NCI-H82 treated with DMSO at 0.1 percent for 48 hours (cell line): Measurements from ENCODE around the gene LRWD1.

Experiments used
- DNase-seq: peaks from one replicate; lab custom pipeline; 2025; ENCODE audit not compliant: unreplicated experiment; lab: John Stamatoyannopoulos, UW

The LRWD1 gene

DNA sequence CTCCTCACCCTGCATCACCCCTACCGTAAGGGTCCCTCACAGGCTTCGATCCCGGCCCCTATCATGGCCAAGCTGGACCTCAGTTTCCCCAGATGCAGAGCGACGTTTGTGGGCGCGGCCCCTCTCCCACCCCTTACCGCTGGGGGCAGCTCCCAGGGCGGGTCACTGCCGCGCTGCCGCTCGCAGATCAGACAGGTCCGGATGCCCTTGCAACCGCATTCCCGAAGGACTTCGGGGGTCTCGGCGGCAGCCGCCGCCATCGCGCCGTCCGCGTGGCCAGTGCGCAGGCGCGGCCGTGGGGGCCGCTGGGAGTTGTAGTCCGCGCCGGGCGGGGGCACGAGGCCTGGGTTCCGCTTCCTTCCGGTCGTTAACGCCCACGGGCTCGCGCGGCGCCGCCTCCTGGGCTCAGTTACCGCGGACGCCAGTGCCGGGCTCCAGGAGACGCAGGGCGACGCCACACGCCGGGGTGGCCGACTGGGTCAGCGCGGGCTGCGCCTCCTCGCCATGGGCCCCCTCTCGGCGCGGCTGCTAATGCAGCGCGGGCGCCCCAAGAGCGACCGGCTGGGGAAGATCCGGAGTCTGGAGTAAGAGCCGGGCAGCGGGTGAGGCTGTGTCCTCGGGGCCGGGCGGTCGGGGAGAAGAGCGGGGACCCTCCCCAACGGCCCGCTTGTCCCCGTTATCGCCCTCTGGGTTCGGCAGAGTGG lies at the start of gene LRWD1, which contains the start of gene ALKBH4:
Gene LRWD1 (plus strand): TSS at position 408 of the 704 bp plus-strand sequence. CDS start 97 bp downstream, at position 505.
Gene ALKBH4 (minus strand): TSS at position 287 of the 704 bp plus-strand sequence. CDS start 27 bp downstream, at position 260.
- peak; percentile 53 for DNase-seq

DNA sequence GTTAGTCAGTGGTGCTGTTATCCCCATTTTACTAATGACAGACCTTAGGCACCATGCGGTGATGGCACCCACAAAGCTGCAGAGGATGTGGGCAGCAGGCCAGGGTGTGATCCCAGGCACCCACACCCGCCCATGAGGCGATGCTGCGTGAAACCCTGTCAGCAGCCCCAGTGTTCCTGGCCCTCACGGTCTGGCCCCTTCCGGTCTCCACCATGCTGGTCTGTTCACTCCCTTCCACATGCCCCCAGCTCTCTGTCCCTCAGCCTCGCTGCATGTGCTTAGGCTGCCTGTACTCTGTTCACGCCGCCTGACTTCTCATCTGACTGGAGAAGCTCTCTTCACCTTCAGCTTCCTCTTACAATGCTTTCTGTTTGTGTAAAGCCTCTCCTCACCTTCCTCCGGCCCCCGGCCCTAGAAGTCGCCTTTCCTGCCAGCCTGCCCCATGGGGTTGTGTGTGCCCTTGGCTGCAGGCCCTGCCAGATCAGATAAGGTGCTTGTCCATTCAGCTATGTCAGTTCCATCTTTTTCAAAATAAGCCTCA lies 49.0 kb upstream of the LRWD1 start:
- no peak for DNase-seq

DNA sequence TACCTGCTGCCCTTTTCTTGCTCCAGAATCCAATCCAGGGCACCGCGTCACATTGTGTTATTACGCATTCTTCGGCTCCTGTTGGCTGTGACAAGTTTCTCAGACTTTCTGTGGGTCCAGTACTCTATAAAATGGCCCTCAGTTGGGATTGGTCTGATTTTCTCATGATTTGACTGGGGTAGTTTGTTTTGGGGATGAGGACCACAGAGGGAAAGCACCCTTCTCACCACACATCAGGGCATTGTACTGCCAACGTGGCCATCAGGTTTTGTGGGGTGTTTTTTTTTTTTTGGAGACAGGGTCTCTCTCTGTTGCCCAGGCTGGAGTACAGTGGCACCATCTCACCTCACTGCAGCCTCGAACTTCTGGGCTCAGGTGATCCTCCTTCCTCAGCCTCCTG lies 48.4 kb upstream of the LRWD1 start:
- no peak for DNase-seq

- no peak for DNase-seq
Measured at GRCh38 chr7:102417105-102417504, 47.7 kb upstream of the LRWD1 start.

DNA sequence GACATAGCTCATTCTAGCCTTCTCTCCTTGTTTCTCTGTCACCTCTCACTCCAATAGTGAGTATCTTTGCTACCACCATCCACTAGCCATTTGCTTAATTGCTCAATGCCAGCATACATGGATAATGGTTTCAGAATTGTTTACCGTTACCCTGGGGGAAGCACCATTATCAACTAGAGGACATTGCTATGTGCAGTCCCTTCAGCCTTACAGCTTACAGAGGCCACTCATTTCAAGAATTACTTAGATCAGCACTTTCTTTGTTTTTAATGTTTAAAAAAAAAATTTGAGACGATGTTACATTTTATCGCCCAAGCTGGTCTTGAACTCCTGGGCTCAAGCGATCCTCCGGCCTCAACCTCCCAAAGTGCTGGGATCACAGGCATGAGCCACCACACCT lies 46.2 kb upstream of the LRWD1 start:
- no peak for DNase-seq

DNA sequence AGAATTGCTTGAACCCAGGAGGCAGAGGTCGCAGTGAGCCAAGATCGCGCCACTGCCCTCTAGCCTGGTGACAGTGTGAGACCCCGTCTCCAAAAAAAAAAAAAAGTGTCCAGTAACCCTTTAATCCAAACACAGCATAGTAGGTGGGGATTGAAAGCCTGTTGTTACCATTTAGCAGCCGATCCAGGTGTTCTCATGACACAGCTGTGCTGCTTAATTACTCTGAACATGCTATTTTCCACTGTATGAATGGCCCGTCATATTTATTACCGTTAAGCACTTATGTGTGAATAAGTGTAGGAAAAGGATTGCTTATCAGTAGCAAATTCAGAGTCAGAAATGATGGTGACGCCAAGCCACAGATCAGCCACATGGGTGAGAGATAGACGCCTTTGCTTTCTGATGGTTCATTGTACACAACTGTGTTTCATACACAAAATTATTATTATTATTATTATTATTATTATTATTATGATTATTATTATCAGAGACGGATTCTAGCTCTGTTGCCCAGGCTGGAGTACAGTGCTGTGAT lies 43.0 kb upstream of the LRWD1 start:
- DNase-seq = no peak

GRCh38 chr7:102424129-102424551 lies 40.6 kb upstream of the LRWD1 start:
- DNase-seq = peak; percentile 19

- no peak for DNase-seq
Measured at GRCh38 chr7:102424787-102425218, 40.0 kb upstream of the LRWD1 start.

GRCh38 chr7:102425639-102426267 lies 39.0 kb upstream of the LRWD1 start:
- peak; percentile 39 for DNase-seq

GRCh38 chr7:102426268-102427018 lies 38.3 kb upstream of the LRWD1 start:
- DNase-seq = no peak

DNA sequence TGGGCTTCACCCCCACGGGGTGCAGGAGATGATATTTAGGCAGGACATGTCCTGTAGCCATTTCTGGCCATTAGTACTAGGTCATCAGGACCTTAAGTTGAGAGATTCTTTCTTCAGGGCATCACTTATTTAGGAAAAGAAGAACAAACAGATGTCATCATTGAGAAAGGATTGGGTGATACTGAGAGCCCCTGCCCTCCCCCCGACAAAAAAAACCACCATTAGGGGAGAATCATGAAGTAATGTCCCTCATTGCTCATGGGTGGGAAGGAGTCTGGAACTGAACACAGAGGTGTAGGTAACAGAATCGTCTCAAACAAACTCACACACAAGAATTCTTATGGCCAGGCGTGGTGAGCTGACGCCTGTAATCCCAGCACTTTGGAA lies 37.8 kb upstream of the LRWD1 start:
- no peak for DNase-seq

DNA sequence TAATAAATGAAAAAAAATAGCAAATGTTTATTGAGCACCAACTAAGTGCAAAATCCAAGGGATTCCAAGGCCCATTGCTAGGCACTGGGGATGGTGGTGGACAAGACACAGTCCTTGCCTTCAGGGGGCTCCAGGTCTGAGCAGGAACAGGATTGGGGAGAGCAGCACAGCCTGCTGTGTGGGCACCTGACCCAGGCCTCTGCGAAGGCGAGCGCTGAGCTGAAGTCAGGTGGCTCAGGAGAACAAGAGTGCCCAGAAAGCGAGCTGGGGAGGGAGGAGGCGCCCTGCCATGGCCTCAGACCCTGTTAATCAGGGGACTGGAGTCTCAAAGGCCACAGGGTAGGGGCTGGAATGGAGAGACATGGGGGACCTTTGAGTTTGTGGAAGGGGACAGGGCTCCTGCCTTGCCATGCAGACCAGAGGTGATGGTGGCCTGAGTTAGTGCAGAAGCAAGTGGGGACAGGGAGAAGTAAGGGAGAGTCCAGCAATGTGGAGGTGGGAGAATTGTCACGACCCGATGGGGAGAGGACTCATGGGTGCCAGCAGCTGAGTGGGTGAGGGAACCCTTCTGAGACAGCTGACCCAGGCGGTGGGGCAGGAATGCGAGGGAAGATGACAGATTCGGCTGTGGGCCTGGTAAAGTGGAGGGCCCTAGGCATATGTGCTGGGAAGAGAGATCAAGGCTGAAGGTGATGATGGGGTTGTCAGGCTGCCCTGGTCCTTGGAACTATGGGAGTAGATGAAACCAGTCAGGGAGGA lies 35.5 kb upstream of the LRWD1 start:
- no peak for DNase-seq

DNA sequence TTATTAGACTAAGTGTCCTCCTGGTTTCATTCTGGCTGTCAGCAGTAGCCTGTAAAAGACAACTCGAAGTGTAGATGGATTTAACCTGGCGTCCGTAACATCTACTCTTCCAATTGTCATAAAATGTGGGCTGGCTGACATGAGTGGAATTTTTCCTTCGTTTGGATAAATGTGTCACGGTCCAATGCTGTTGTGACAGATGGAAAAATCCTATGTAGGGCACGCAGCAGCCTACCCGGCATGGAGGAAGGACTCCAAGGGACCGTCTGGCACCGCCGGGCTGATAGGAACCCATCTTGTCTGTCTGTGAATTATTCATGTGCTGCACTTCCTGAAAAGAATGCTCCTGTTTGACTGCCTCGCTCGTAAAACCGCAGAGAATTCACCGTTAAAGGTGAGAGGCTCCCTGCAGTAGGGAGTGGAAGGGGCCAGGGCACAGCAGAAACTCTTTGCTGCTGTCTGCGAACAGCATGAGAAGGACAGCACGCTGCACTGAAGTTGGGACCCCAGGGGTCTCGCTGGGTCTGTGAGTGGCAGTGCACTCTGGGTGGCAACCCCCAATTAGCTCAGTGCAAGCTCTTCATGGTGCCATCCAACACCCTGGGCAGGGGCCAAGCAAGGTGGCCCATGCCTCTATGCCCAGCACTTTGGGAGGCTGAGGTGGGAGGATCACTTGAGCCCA lies 33.0 kb upstream of the LRWD1 start:
- no peak for DNase-seq

GRCh38 chr7:102432442-102433218 lies 32.2 kb upstream of the LRWD1 start:
- no peak for DNase-seq

DNA sequence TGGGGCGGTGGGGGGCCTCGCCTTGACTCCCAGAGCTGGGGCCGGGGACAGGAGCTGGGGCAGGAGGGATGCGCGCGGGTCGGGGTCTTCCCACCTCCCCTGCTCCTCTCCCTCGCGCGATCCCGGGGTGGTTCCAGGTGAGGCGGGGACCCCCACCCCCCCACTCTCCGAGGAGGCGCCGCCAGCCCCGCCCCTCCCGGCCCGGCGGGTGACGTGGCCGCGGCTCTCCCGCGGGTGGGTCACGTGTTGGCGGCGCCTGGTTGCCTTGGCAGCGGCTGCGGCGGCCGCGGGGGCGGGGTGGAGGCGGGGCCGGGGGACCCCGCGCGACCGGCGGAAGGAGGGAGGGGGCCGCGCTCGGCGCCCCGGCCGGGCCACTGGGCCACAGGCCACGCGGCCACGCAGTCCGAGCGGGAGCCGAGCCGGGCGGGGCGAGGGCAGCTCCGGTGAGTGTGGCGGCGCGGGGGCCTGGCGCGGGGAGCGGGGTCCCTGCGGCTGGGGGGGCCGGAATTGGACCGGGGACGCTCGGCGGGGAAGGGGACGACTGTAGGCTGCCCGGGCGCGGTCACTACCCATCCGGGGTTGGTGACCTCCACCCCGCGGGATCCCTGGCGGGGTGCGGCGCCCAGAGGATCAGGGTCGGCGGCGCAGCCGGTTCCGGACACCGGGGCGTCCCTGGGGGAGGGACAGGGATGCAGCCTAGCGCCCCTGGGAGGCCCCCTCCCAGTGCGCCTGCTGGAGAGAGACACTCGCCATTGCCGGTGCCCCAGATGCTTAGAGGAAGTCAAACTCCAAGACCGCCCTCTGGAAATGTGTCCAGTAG lies 31.4 kb upstream of the LRWD1 start, which contains the start of gene ORAI2:
Gene ORAI2 (plus strand): TSS at position 357 of the 820 bp plus-strand sequence. CDS start 5,382 bp downstream, outside the sequence.
- no peak for DNase-seq

- DNase-seq = no peak
Measured at GRCh38 chr7:102434039-102434486, 30.7 kb upstream of the LRWD1 start.

DNA sequence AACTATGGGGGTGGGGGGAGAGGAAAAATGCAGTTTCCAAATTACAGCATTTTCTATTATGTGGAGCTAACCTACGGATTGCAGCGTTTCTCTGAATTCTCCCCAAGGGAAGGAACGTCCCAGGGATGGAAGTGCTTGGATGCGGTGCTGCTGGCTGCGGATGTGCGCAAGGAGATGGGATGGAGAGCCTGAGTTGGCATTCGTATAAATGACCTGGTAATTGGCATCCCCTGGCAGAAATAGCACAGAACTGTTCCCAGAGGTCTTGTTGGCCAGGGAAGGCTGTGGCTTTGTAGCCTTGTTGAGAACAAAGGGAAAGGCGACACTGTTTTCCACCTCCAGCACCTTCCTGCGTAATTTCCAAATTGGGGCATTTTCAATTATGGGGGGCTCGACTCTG lies 28.7 kb upstream of the LRWD1 start:
- no peak for DNase-seq
